ENCODE measurements around the gene HNF1B. TPM values are rescaled to one million over a fixed set of nuclear protein-coding genes. Genes with fewer than 3 reads are reported as not detected.
"Not testable (repeated sequence)": the region's sequence is repeated elsewhere in the genome, so short reads cannot be mapped to it uniquely, and the experiment has no call there.

The HNF1B gene
- not detected for total RNA-seq
- long read RNA-seq: 0 reads

- no peak for DNase-seq (ENCODE audit: low spot score)
These were observed at the start of gene HNF1B for GRCh38 chr17:37744961-37745800. Gene HNF1B (minus strand): TSS chr17:37745059. CDS start chr17:37744884, 175 bp downstream.

GRCh38 chr17:37792787-37793186 lies 47.9 kb upstream of the HNF1B start:
- DNase-seq (ENCODE audit: low spot score): no peak

- no peak for DNase-seq (ENCODE audit: low spot score)
These were observed 46.9 kb upstream of the HNF1B start for GRCh38 chr17:37791447-37792399.

- no peak for DNase-seq (ENCODE audit: low spot score)
These were observed 45.1 kb upstream of the HNF1B start for GRCh38 chr17:37789771-37790541.

GRCh38 chr17:37789021-37789565 lies 44.2 kb upstream of the HNF1B start:
- DNase-seq (ENCODE audit: low spot score): no peak

DNA sequence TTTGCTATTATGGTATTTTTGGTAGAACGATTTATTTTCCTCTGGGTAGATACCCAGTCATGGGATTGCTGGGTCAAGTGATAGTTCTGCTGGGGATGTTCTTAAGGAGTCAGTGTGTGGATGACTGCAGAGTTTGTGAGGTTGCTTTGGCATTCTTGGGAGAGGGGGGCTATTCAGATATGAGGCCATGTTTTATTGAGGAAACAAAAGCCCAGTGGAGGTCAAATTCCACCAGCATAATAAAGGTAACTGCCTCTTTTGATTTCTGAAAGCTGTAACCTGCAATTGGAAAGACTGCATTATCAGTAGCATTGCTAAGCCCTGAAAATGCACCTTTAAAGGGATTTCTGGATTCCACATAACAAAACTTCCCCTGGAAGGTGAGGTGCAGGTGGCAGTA lies 43.7 kb upstream of the HNF1B start:
- no peak for DNase-seq (ENCODE audit: low spot score)

DNA sequence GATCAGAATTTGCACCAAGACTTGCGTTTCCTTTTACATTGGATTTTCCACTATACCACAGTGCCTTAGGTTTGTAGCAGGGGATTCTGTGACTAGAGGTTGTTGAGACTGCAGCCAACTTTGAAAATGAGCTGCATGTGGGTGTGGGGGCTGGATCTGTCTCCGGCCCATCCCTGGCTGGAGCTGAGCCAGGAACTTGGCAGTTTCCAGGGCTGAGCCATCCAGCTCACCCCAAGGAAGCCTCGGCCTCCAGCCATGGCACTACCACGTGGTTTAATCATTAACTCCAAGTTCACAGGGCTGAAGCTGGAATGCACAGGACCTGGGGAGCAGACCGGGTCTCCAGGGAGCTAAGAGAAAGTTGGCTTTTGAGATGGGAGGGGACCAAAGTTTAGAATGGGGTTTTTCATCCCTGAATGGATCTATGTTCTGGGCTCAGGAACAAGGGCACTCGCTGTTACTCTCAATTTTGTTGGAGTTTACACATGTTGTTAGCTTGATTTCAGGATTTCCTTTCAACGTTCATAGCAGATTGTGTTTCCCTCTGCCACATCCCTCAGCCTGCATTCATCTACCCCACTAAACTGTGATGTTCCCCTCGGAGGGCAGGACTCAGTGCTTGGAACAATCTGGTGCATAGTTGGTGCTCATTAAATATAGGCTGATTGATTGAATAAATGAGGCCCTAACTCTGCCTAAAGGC lies 42.3 kb upstream of the HNF1B start:
- DNase-seq (ENCODE audit: low spot score): no peak

DNA sequence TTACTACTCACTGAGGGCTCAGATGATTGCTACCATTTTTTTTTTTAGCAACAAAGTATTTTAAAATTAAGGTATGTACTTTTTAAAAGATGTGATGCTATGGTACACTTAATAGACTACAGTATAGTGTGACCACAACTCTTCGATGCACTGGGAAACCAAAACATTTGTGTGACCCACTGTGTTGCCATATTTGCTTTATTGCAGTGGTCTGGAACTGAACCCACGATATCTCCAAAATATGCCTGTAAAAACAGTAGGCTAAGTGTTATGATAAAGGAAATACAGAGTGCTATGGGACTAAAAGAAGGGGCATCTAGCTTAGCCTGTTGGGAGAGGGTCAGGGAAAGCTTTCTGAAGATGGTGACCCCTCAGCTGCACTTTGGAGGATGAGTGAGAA lies 41.6 kb upstream of the HNF1B start:
- no peak for DNase-seq (ENCODE audit: low spot score)

DNA sequence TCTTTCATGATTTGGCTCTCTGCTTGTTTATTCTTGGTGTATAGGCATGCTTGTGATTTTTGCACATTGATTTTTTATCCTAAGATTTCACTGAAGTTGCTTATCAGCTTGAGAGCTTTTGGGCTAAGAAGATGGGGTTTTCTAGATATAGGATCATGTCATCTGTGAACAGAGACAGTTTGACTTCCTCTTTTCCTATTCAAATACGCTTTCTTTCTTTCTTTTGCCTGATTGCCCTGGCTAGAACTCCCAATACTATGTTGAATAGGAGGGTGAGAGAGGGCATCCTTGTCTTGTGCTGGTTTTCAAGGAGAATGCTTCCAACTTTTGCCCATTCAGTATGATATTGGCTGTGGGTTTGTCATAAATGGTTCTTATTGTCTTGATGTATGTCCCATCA lies 37.6 kb upstream of the HNF1B start:
- not testable (repeated sequence) for DNase-seq (ENCODE audit: low spot score)

- no peak for DNase-seq (ENCODE audit: low spot score)
These were observed 36.6 kb upstream of the HNF1B start for GRCh38 chr17:37781451-37781850.

GRCh38 chr17:37779554-37779953 lies 34.7 kb upstream of the HNF1B start:
- no peak for DNase-seq (ENCODE audit: low spot score)

DNA sequence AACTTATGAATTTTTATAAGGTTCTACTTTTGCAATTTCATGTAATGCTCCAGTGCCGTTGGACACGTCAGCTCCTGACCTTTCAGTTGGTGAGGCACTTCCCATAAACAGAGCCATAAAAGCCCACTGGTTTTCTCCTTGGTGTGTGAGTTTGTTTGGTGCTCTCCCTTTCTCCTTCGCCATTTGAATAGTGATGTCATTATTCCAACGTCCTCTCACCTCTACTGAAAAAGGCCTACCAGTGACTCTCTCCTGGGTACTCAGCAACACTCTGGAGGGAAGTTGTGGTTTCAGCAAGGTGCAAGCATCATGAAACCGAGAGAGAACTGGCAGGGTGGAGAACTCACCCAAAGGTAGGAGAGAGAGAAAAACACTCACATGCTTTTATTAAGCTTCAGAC lies 29.6 kb upstream of the HNF1B start:
- DNase-seq (ENCODE audit: low spot score): no peak

GRCh38 chr17:37772982-37773381 lies 28.1 kb upstream of the HNF1B start:
- no peak for DNase-seq (ENCODE audit: low spot score)

DNA sequence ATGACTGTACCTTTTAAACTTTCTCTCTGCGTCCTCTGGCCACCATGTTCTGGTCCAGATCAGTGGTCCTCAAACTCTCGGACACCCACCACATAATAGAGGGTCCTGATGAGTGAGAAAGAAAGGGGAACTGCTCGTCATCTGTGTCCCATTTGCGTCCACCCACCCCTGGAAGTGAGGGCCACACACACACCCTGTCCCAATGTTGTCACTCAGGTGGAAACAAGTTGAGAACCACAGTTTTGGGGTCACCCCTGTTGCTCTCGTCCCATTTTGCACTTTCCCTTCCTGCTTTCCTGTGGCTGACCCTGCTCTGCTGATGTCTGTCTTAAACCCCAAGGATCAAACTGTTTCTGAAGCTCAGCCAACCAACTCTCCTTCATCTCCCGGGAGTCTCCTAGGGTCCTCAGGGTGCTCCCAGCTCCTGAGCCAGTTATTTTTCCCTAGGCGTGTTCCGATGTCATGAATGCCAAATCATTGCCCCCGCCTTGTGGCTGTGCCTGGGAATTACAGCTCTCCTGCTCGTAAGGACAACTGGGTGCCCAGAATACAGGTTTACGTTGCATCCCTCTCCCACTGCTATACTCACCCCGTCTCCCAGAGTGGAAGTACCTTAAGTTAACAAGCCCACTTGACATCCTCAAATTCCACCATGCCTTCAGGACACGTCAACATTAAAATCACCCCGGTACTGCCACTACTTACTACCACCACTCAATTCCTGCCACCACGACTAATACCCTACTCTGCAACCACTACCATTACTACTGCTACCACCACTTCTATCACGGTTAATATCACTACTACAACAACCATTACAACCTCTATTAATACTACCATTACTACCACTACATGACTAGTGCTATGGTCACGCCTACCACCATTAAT lies 26.0 kb upstream of the HNF1B start:
- DNase-seq (ENCODE audit: low spot score): no peak

DNA sequence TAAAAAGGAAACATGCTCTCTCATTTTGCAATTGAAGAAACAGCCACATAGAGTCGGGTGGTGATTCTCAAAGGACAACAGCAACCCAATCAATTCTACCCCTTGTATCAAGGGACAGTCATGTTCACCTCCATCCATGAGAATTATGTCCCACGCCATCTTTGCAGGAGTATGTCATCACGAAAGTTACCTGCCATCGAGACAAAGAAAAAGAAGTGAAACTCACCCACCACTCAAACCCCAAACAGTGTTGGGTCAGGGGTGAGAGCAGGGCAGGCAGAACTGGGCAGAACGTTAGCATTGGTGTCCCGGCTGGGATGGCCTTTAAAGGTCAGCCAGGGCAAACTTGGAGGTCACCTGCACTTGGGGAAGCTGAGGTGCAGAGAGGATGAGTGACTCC lies 24.2 kb upstream of the HNF1B start:
- no peak for DNase-seq (ENCODE audit: low spot score)

DNA sequence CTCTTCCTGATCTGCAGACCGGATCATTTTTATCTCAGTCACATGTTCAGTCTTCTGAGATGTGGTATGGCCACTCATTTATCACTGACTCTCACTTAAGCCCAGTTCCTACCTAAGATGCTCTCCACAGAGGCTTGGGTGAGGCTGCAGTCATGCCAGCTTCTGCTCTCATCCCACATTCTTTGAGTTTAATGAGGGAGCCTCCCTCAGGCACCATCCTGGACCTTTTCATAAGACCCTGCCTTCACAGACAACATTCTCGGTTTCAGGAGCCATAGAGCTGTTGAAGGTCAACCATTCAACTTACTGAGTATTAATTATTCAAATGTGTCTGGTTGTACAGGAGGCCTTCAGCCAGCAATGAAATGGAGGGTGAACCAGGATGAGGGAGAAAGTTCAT lies 23.6 kb upstream of the HNF1B start:
- DNase-seq (ENCODE audit: low spot score): no peak

- no peak for DNase-seq (ENCODE audit: low spot score)
These were observed 22.1 kb upstream of the HNF1B start for GRCh38 chr17:37766971-37767370.

DNA sequence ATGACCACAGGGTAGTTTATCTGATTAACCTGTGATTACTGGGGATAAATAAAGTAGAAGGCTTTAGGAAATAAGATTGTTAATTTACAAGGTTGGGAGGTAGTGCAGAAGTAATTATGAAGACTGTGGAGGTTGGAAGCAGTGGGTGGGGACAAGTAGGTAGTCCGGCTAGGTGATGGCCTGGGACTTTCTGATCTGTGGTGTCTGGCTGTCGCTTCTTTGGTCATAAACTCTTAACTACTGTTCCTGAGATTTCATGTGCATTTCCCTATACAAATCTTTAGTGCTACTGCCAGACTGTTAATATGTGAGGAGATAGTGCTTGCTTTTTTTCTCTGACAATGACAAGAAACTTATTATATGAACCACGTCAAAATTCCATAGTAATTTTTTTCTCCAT lies 19.5 kb upstream of the HNF1B start:
- no peak for DNase-seq (ENCODE audit: low spot score)

- no peak for DNase-seq (ENCODE audit: low spot score)
These were observed 17.8 kb upstream of the HNF1B start for GRCh38 chr17:37762666-37763065.
